ENCODE data around the gene RYR3.

GRCh38 chr15:33910741-33911140 lies 600.0 kb downstream of the RYR3 start:
- TF ChIP-seq CTCF (optimal IDR thresholded peaks at IDR 0.05 in 1 of 3, IDR thresholded peaks at IDR 0.05 in 1 of 3, conservative IDR thresholded peaks at IDR 0.05 in 1 of 3; ENCODE audit: extremely low read depth in 1 of 3, insufficient read depth in 2 of 3, low read length in 3 of 3) = no peak
- no peak for TF ChIP-seq EZH2 (IDR thresholded peaks at IDR 0.05; ENCODE audit: low read length)
